HepG2 (cell line): ENCODE measurements around the gene CRADD. TPM values are rescaled to one million over a fixed set of nuclear protein-coding genes. Genes with fewer than 3 reads are reported as not detected.

Experiments used
- ARID2 ChIP-seq: sonication (generic); formaldehyde crosslinking; IDR thresholded peaks from 2 replicates; pipeline ENCODE4 v1.8.1; 2022; ENCODE audit warnings: mild to moderate bottlenecking, missing genetic modification reagents, borderline replicate concordance
- CBX2 ChIP-seq, 2 experiments: fragments of 200-600 bp in 1 of 2; sonication (generic); formaldehyde crosslinking in 1 of 2; IDR thresholded peaks; 2 replicates each; pipeline versions ENCODE4 v1.7.0 to v1.8.1; 2018 to 2022; ENCODE audit warnings: low read depth in 2 of 2, low read length in 1 of 2, mild to moderate bottlenecking in 1 of 2, missing genetic modification reagents in 1 of 2
- HNF4A ChIP-seq: sonication (generic); formaldehyde crosslinking; IDR thresholded peaks from 2 replicates; pipeline ENCODE4 v1.4.0; 2020; ENCODE audit warnings: missing genetic modification reagents
- POLR2AphosphoS5 ChIP-seq: IDR thresholded peaks from 2 replicates; pipeline ENCODE4 v1.6.1; 2012; ENCODE audit warnings: low read depth, low read length
- RXRA ChIP-seq: sonication (generic); formaldehyde crosslinking; IDR thresholded peaks from 2 replicates; pipeline ENCODE4 v1.5.1; 2020; ENCODE audit warnings: missing genetic modification reagents
- SIX4 ChIP-seq: sonication (generic); formaldehyde crosslinking; IDR thresholded peaks from 2 replicates; pipeline ENCODE4 v1.4.0; 2020; ENCODE audit warnings: missing genetic modification reagents
- SP140L ChIP-seq: sonication (generic); formaldehyde crosslinking; IDR thresholded peaks from 2 replicates; pipeline ENCODE4 v1.4.0; 2020; ENCODE audit warnings: missing genetic modification reagents, borderline replicate concordance
- ZNF282 ChIP-seq: fragments of 450-650 bp; IDR thresholded peaks from 2 replicates; pipeline ENCODE4 v1.6.1; 2018; ENCODE audit not compliant: partially characterized antibody
- ZNF564 ChIP-seq: sonication (generic); formaldehyde crosslinking; IDR thresholded peaks from 2 replicates; pipeline ENCODE4 v1.8.1; 2023; ENCODE audit warnings: mild to moderate bottlenecking, missing genetic modification reagents
- polyA plus RNA-seq, 8 experiments: library from polyadenylated mRNA; depleted of rRNA in 3 of 8; stranded (reverse) in 7 of 8; unstranded in 1 of 8; fragments of >200 nt; fragmentation: Illumina TruSeq in 4 of 8; extraction: Trizol in 4 of 8; gene quantifications; 2 replicates each; pipeline versions ENCODE4 v1.2.1 to v1.2.3, GENCODE V29; 2011 to 2016; ENCODE audit warnings: low read depth in 4 of 8, missing spikeins in 1 of 8, mixed read lengths in 1 of 8; ENCODE audit not compliant: insufficient read depth in 1 of 8
- total RNA-seq, 5 experiments: library from RNA; depleted of rRNA; stranded (reverse); fragments of >200 nt; fragmentation: Illumina TruSeq; extraction: Trizol; gene quantifications; 2 replicates each; pipeline ENCODE4 v1.2.3, GENCODE V29; 2016; ENCODE audit warnings: low read depth in 1 of 5
- TF ChIP-seq, protein P1 (sequence below), 2 experiments: fragments of 450-650 bp in 1 of 2; sonication (generic) in 1 of 2; formaldehyde crosslinking in 1 of 2; IDR thresholded peaks; 2 replicates each; pipeline versions ENCODE4 v1.6.1 to v1.8.0; 2016 to 2022; ENCODE audit warnings: antibody characterized with exemption in 1 of 2, mild to moderate bottlenecking in 1 of 2, missing genetic modification reagents in 1 of 2

Gene CRADD
- total and polyA plus RNA-seq, 2 of the 13 experiments (the other 11 are each of a cell fraction or from before 2014, with no cell fraction given) = 12.4 to 18.8 TPM

DNA sequence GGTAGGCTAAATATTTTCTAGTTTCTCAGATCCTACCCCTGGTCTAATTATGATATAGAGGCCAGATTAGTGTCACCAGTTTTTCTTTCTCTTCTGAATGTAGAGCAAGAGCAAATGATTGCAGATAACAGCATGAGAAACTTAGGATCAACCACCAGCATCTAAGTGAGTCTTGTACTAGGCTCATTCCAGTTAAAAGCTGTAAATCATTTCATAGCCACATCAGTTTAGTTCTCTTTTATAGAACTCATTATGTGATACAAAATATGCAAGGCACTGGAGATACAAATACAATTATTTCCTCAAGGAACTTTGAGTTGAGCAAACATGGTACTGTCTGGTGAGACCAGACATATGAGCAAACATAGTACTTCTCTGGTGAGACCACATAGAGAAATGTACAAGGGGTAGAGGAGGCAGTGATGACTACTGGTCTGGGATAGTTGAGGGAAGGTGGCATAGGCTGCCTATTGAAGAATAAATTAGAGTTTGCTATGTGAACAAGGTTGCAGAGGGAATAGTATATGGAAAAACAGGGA lies 59.5 kb downstream of the CRADD start (continued):
- TF ChIP-seq, protein P1, sequence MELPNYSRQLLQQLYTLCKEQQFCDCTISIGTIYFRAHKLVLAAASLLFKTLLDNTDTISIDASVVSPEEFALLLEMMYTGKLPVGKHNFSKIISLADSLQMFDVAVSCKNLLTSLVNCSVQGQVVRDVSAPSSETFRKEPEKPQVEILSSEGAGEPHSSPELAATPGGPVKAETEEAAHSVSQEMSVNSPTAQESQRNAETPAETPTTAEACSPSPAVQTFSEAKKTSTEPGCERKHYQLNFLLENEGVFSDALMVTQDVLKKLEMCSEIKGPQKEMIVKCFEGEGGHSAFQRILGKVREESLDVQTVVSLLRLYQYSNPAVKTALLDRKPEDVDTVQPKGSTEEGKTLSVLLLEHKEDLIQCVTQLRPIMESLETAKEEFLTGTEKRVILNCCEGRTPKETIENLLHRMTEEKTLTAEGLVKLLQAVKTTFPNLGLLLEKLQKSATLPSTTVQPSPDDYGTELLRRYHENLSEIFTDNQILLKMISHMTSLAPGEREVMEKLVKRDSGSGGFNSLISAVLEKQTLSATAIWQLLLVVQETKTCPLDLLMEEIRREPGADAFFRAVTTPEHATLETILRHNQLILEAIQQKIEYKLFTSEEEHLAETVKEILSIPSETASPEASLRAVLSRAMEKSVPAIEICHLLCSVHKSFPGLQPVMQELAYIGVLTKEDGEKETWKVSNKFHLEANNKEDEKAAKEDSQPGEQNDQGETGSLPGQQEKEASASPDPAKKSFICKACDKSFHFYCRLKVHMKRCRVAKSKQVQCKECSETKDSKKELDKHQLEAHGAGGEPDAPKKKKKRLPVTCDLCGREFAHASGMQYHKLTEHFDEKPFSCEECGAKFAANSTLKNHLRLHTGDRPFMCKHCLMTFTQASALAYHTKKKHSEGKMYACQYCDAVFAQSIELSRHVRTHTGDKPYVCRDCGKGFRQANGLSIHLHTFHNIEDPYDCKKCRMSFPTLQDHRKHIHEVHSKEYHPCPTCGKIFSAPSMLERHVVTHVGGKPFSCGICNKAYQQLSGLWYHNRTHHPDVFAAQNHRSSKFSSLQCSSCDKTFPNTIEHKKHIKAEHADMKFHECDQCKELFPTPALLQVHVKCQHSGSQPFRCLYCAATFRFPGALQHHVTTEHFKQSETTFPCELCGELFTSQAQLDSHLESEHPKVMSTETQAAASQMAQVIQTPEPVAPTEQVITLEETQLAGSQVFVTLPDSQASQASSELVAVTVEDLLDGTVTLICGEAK (IDR thresholded peaks at IDR 0.05) = no peak
- TF ChIP-seq, protein P1 (CRISPR knock-in tag; IDR thresholded peaks at IDR 0.05) = no peak
- TF ChIP-seq ZNF564 (CRISPR knock-in tag) = no peak
- no peak for TF ChIP-seq ZNF282
- no peak for TF ChIP-seq SIX4 (CRISPR knock-in tag)
- TF ChIP-seq ARID2 (CRISPR knock-in tag) = no peak
- no peak for TF ChIP-seq SP140L
- no peak for TF ChIP-seq HNF4A (CRISPR knock-in tag)
- TF ChIP-seq RXRA (CRISPR knock-in tag) = no peak
- TF ChIP-seq CBX2 (IDR thresholded peaks at IDR 0.05; ENCODE audit: low read depth, low read length) = no peak
- TF ChIP-seq CBX2 (CRISPR knock-in tag; IDR thresholded peaks at IDR 0.05; ENCODE audit: low read depth) = no peak
- TF ChIP-seq POLR2AphosphoS5 = no peak
